Stimulated activated CD8-positive, alpha-beta memory T cell treated with anti-CD3 and anti-CD28 coated beads, Interleukin-7, amount 100 ng/mL, for 4 hours (primary cell): ENCODE results near the gene ESAM.
"Not testable (repeated sequence)": the region's sequence is repeated elsewhere in the genome, so short reads cannot be mapped to it uniquely, and the experiment has no call there.

Experiments
- DNase-seq, 2 donors: peaks; one replicate each; pipeline ENCODE4 v3.0.0-alpha.2; 2020; ENCODE audit warnings: low read depth in 2 of 2

ESAM gene

GRCh38 chr11:124776865-124777645 is 15.0 kb upstream of the ESAM start:
- DNase-seq: no peak

GRCh38 chr11:124770959-124771358 is 8.9 kb upstream of the ESAM start:
- DNase-seq: not testable (repeated sequence)

GRCh38 chr11:124769806-124770774 is 8.0 kb upstream of the ESAM start:
- no peak for DNase-seq

- DNase-seq: no peak
Measured at GRCh38 chr11:124768914-124769313, 6.8 kb upstream of the ESAM start.

- DNase-seq: no peak
Measured at GRCh38 chr11:124766156-124766555, 4.1 kb upstream of the ESAM start.

GRCh38 chr11:124763156-124763947 is 1.3 kb upstream of the ESAM start:
- peak; percentile 67 to 75 for DNase-seq

- DNase-seq: no peak
Measured at GRCh38 chr11:124762624-124763155, 600 bp upstream of the ESAM start.

GRCh38 chr11:124761301-124762104 is 587 bp downstream of the ESAM start:
- no peak for DNase-seq

GRCh38 chr11:124760806-124761205 is 1.3 kb downstream of the ESAM start:
- DNase-seq: no peak

GRCh38 chr11:124760205-124760652 is 1.9 kb downstream of the ESAM start:
- DNase-seq: no peak

GRCh38 chr11:124759266-124760204 is 2.6 kb downstream of the ESAM start:
- no peak for DNase-seq

GRCh38 chr11:124758355-124759265 is 3.5 kb downstream of the ESAM start:
- no peak for DNase-seq

GRCh38 chr11:124757320-124757719 is 4.8 kb downstream of the ESAM start:
- no peak for DNase-seq

GRCh38 chr11:124756753-124757227 is 5.3 kb downstream of the ESAM start:
- no peak for DNase-seq

- no peak for DNase-seq
Measured at GRCh38 chr11:124756033-124756752, 5.9 kb downstream of the ESAM start.

GRCh38 chr11:124754710-124755109 is 7.4 kb downstream of the ESAM start:
- DNase-seq: no peak

- DNase-seq: no peak
Measured at GRCh38 chr11:124754309-124754708, 7.8 kb downstream of the ESAM start.

- DNase-seq: no peak
Measured at GRCh38 chr11:124753624-124754023, 8.5 kb downstream of the ESAM start.
